ENCODE data around the gene TMEFF1. TPM values are rescaled to one million over a fixed set of nuclear protein-coding genes. Genes with fewer than 3 reads are reported as not detected.

The TMEFF1 gene
- total RNA-seq, 2 donors from 2014 or later: 1.7 to 2.7 TPM

- Histone ChIP-seq H3K4me3 (no peak overlapping the region), H3K27me3 (replicated peaks; ENCODE audit: insufficient read depth) (no peaks in the 10 kb centered on the region), H3K4me1 (replicated peaks) (no peaks in the 10 kb centered on the region), H3K27ac (no peak overlapping the region), H3K36me3 (no peaks in the 10 kb centered on the region), H3K9me3 (no peaks in the 10 kb centered on the region)
- WGBS: 35% methylated on average over 1 of the region's 1 CpG
- intact Hi-C loops (cut with DNase I): no loop called here
- no peak for DNase-seq (ENCODE audit: low spot score)
- TF ChIP-seq POLR2AphosphoS5 (IDR thresholded peaks at IDR 0.05): no peak
These were observed 151.0 kb downstream of the TMEFF1 start for GRCh38 chr9:100623969-100624368.

DNA sequence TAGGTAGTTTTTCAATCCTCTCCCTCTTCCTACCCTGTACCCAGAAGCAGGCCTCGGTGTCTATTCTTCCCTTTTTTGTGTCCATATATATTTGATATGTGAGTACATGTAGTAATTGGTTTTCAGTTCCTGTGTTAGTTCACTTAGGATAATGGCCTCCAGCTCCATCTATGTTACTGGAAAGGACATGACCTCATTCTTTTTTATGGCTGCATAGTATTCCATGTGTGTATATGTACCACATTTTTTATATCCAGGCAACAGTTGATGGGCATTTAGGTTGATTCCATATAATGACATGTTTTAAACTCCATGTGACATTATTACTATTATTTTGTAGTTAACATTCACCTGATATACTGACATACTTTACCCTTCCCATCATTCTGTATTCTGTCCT is 154.0 kb downstream of the TMEFF1 start:
- TF ChIP-seq POLR2AphosphoS5 (IDR thresholded peaks at IDR 0.05): no peak
- TF ChIP-seq, protein P1, sequence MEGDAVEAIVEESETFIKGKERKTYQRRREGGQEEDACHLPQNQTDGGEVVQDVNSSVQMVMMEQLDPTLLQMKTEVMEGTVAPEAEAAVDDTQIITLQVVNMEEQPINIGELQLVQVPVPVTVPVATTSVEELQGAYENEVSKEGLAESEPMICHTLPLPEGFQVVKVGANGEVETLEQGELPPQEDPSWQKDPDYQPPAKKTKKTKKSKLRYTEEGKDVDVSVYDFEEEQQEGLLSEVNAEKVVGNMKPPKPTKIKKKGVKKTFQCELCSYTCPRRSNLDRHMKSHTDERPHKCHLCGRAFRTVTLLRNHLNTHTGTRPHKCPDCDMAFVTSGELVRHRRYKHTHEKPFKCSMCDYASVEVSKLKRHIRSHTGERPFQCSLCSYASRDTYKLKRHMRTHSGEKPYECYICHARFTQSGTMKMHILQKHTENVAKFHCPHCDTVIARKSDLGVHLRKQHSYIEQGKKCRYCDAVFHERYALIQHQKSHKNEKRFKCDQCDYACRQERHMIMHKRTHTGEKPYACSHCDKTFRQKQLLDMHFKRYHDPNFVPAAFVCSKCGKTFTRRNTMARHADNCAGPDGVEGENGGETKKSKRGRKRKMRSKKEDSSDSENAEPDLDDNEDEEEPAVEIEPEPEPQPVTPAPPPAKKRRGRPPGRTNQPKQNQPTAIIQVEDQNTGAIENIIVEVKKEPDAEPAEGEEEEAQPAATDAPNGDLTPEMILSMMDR (IDR thresholded peaks at IDR 0.05): no peak
- no peak for TF ChIP-seq POLR2A (IDR thresholded peaks at IDR 0.05)
- WGBS: 94% methylated on average over 1 of the region's 1 CpG
- no peak for DNase-seq (ENCODE audit: low spot score)
- H3K27ac ChIP-seq: no peak overlapping the region
- intact Hi-C loops (cut with DNase I): no loop called here
- H3K27me3 ChIP-seq (replicated peaks; ENCODE audit: insufficient read depth): no peaks in the 10 kb centered on the region
- H3K9me3 ChIP-seq: no peaks in the 10 kb centered on the region
- H3K4me1 ChIP-seq (replicated peaks): no peaks in the 10 kb centered on the region
- H3K4me3 ChIP-seq: no peak overlapping the region
- no peaks in the 10 kb centered on the region for H3K36me3 ChIP-seq

Other genes with a start within 250 kb of the TMEFF1 start
- 10 to 100 TPM; 17.3 to 32.1 TPM for gene TEX10, start 120.2 kb upstream of the TMEFF1 start, total RNA-seq
- gene MSANTD3, start 46.0 kb upstream of the TMEFF1 start, total RNA-seq: 10 to 100 TPM; 17.3 to 24.5 TPM
- 1 to 10 TPM in 1 of 2 donors, under 1 TPM in 1; 0.50 to 1.2 TPM for gene CAVIN4, start 104.9 kb downstream of the TMEFF1 start, total RNA-seq

Data from prostate gland (tissue), 2 donors.